HEK293 (cell line): ENCODE results near the gene PLCG1.

Source experiments
- CTCF ChIA-PET: fragments of 350-600 bp; formaldehyde crosslinking; extraction: SDS; loops from one replicate; lab custom pipeline; 2021; ENCODE audit warnings: antibody characterized with exemption; lab: Yijun Ruan, JAX
- POLR2A ChIA-PET: fragments of 300-600 bp; formaldehyde crosslinking; extraction: SDS; loops from one replicate; lab custom pipeline; 2020; ENCODE audit warnings: antibody characterized with exemption, inconsistent platforms; lab: Yijun Ruan, JAX
- H3K27ac ChIP-seq: fragments of 200-500 bp; sonication (Bioruptor generic); 2 replicates; pipeline ENCODE4 v1.5.1; 2014; ENCODE audit warnings: low read depth, low read length, control low read depth, inconsistent platforms; ENCODE audit errors: extremely low read depth
- H3K36me3 ChIP-seq, 2 experiments: fragments of 200-500 bp in 1 of 2; sonication (Bioruptor generic) in 1 of 2; 1 replicate in 1 of 2; 2 replicates in 1 of 2; pipeline ENCODE4 v1.5.1; 2014 to 2017; ENCODE audit warnings: inconsistent platforms in 2 of 2, low read length in 2 of 2; ENCODE audit not compliant: control insufficient read depth in 2 of 2, insufficient read depth in 1 of 2
- H3K4me1 ChIP-seq: fragments of 200-500 bp; sonication (Bioruptor generic); 2 replicates; pipeline ENCODE4 v1.5.1; 2014; ENCODE audit warnings: mild to moderate bottlenecking, low read length, inconsistent platforms; ENCODE audit not compliant: control insufficient read depth, insufficient read depth
- H3K4me3 ChIP-seq: 2 replicates; pipeline ENCODE4 v1.5.1; 2011; ENCODE audit warnings: low read depth, mild to moderate bottlenecking, control low read depth, low read length, moderate library complexity
- H3K9me3 ChIP-seq: fragments of 200-500 bp; sonication (Bioruptor generic); 2 replicates; pipeline ENCODE4 v1.5.1; 2014; ENCODE audit warnings: low read depth, low read length, inconsistent platforms; ENCODE audit not compliant: control insufficient read depth, insufficient read depth
- BCL11A ChIP-seq: fragments of 450-650 bp; formaldehyde crosslinking; IDR thresholded peaks from 2 replicates; pipeline ENCODE4 v1.5.1; 2016; ENCODE audit warnings: low read depth, missing biosample characterization, missing genetic modification characterization
- GFI1B ChIP-seq: fragments of 450-650 bp; formaldehyde crosslinking; IDR thresholded peaks from 2 replicates; pipeline ENCODE4 v1.5.1; 2016; ENCODE audit warnings: missing biosample characterization, missing genetic modification characterization
- KLF16 ChIP-seq: fragments of 450-650 bp; formaldehyde crosslinking; IDR thresholded peaks from 2 replicates; pipeline ENCODE4 v1.5.1; 2017; ENCODE audit warnings: missing biosample characterization, missing genetic modification characterization
- KLF8 ChIP-seq: fragments of 450-650 bp; formaldehyde crosslinking; IDR thresholded peaks from 2 replicates; pipeline ENCODE4 v1.5.1; 2016; ENCODE audit warnings: missing biosample characterization, missing genetic modification characterization
- TCF7L2 ChIP-seq: IDR thresholded peaks from 2 replicates; pipeline ENCODE4 v1.6.1; 2011; ENCODE audit warnings: low read depth, mild to moderate bottlenecking, inconsistent platforms, low read length, moderate library complexity, borderline replicate concordance
- ZNF266 ChIP-seq: fragments of 450-650 bp; formaldehyde crosslinking; IDR thresholded peaks from 2 replicates; pipeline ENCODE4 v1.5.1; 2016; ENCODE audit warnings: missing biosample characterization, missing genetic modification characterization, low read depth
- ZNF544 ChIP-seq: fragments of 450-650 bp; formaldehyde crosslinking; IDR thresholded peaks from 2 replicates; pipeline ENCODE4 v1.5.0; 2017; ENCODE audit warnings: missing biosample characterization, missing genetic modification characterization
- ZNF621 ChIP-seq: fragments of 450-650 bp; formaldehyde crosslinking; IDR thresholded peaks from 2 replicates; pipeline ENCODE4 v1.5.1; 2017; ENCODE audit warnings: missing biosample characterization, missing genetic modification characterization
- ZNF626 ChIP-seq: fragments of 450-650 bp; sonication (Bioruptor Pico); formaldehyde crosslinking; IDR thresholded peaks from 2 replicates; pipeline ENCODE4 v1.5.1; 2018; ENCODE audit warnings: missing biosample characterization, missing genetic modification characterization, inconsistent platforms
- ZNF660 ChIP-seq: fragments of 450-650 bp; IDR thresholded peaks from 2 replicates; pipeline ENCODE4 v1.5.1; 2018; ENCODE audit warnings: missing biosample characterization, mild to moderate bottlenecking, missing genetic modification characterization
- ZNF701 ChIP-seq: fragments of 450-650 bp; formaldehyde crosslinking; IDR thresholded peaks from 2 replicates; pipeline ENCODE4 v1.5.1; 2016; ENCODE audit warnings: missing biosample characterization, missing genetic modification characterization
- TF ChIP-seq, protein P1 (sequence below): fragments of 450-650 bp; formaldehyde crosslinking; IDR thresholded peaks from 2 replicates; pipeline ENCODE4 v1.5.1; 2016; ENCODE audit warnings: missing biosample characterization, missing genetic modification characterization
- TF ChIP-seq, protein P2 (sequence below): fragments of 450-650 bp; formaldehyde crosslinking; IDR thresholded peaks from 2 replicates; pipeline ENCODE4 v1.5.1; 2017; ENCODE audit warnings: missing biosample characterization, missing genetic modification characterization
- TF ChIP-seq, protein P3 (sequence below): fragments of 450-650 bp; formaldehyde crosslinking; IDR thresholded peaks from 2 replicates; pipeline ENCODE4 v1.5.1; 2016; ENCODE audit warnings: missing biosample characterization, missing genetic modification characterization
- TF ChIP-seq, protein P4 (sequence below): fragments of 450-650 bp; formaldehyde crosslinking; IDR thresholded peaks from 2 replicates; pipeline ENCODE4 v1.5.1; 2016; ENCODE audit warnings: missing biosample characterization, missing genetic modification characterization, low read depth
- TF ChIP-seq, protein P5 (sequence below): fragments of 450-650 bp; formaldehyde crosslinking; IDR thresholded peaks from 2 replicates; pipeline ENCODE4 v1.5.1; 2017; ENCODE audit warnings: missing biosample characterization, missing genetic modification characterization
- TF ChIP-seq, protein P6 (sequence below): fragments of 450-650 bp; formaldehyde crosslinking; IDR thresholded peaks from 2 replicates; pipeline ENCODE4 v1.5.1; 2016; ENCODE audit warnings: missing biosample characterization, missing genetic modification characterization
- TF ChIP-seq, protein P7 (sequence below): fragments of 450-650 bp; formaldehyde crosslinking; IDR thresholded peaks from 2 replicates; pipeline ENCODE4 v1.5.1; 2016; ENCODE audit warnings: missing biosample characterization, missing genetic modification characterization

The PLCG1 gene

DNA sequence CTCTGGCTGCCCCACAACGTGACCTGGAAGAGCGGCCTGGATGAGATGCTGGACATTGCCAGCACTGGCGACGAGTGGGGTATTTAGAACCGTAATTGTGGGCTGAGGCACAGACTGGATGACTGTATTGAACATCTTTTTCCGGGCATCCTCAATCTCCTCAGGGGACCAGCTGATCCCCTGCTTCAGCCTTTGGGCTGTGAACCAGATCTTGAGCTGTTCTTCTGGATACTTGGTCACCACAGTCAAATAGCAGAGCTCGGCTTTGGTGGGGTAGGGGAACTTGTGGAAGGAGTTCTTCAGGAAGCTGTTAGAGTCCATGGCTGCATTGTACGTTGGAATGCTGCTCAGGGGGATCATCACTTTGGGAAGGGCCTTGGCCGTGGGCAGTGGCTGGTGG lies 66.3 kb downstream of the PLCG1 start:
- Histone ChIP-seq H3K4me1 (no peaks in the 10 kb centered on the region), H3K9me3 (no peaks in the 10 kb centered on the region), H3K4me3 (no peak overlapping the region), H3K36me3 (peaks cover 0 to 15% of the 10 kb centered on the region in 2 experiments; a peak in 1 of 3 replicates), H3K27ac (no peak overlapping the region)
- ChIA-PET CTCF (interaction anchor here (0.6 kb wide), 1 partner anchor 31 kb away, joined by 3 read pairs; no protein-coding TSS in a partner anchor), POLR2A (no interaction called here)
- TF ChIP-seq GFI1B (tag by site-specific recombination) (no peak), ZNF660 (no peak), BCL11A (tag by site-specific recombination) (no peak), ZNF701 (tag by site-specific recombination) (no peak)
- TF ChIP-seq, protein P1, sequence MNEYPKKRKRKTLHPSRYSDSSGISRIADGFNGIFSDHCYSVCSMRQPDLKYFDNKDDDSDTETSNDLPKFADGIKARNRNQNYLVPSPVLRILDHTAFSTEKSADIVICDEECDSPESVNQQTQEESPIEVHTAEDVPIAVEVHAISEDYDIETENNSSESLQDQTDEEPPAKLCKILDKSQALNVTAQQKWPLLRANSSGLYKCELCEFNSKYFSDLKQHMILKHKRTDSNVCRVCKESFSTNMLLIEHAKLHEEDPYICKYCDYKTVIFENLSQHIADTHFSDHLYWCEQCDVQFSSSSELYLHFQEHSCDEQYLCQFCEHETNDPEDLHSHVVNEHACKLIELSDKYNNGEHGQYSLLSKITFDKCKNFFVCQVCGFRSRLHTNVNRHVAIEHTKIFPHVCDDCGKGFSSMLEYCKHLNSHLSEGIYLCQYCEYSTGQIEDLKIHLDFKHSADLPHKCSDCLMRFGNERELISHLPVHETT (tag by site-specific recombination), result no peak
- TF ChIP-seq, protein P2, sequence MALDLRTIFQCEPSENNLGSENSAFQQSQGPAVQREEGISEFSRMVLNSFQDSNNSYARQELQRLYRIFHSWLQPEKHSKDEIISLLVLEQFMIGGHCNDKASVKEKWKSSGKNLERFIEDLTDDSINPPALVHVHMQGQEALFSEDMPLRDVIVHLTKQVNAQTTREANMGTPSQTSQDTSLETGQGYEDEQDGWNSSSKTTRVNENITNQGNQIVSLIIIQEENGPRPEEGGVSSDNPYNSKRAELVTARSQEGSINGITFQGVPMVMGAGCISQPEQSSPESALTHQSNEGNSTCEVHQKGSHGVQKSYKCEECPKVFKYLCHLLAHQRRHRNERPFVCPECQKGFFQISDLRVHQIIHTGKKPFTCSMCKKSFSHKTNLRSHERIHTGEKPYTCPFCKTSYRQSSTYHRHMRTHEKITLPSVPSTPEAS, result no peak
- TF ChIP-seq, protein P3, sequence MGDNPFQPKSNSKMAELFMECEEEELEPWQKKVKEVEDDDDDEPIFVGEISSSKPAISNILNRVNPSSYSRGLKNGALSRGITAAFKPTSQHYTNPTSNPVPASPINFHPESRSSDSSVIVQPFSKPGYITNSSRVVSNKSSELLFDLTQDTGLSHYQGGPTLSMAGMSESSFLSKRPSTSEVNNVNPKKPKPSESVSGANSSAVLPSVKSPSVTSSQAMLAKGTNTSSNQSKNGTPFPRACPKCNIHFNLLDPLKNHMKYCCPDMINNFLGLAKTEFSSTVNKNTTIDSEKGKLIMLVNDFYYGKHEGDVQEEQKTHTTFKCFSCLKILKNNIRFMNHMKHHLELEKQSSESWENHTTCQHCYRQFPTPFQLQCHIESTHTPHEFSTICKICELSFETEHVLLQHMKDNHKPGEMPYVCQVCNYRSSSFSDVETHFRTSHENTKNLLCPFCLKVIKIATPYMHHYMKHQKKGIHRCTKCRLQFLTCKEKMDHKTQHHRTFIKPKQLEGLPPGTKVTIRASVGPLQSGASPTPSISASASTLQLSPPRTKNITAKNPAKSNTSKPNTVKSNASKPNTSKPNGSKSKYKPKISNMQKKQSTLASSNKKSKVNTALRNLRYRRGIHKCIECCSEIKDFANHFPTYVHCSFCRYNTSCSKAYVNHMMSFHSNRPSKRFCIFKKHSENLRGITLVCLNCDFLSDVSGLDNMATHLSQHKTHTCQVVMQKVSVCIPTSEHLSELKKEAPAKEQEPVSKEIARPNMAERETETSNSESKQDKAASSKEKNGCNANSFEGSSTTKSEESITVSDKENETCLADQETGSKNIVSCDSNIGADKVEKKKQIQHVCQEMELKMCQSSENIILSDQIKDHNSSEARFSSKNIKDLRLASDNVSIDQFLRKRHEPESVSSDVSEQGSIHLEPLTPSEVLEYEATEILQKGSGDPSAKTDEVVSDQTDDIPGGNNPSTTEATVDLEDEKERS (tag by site-specific recombination), result no peak
- TF ChIP-seq, protein P4, sequence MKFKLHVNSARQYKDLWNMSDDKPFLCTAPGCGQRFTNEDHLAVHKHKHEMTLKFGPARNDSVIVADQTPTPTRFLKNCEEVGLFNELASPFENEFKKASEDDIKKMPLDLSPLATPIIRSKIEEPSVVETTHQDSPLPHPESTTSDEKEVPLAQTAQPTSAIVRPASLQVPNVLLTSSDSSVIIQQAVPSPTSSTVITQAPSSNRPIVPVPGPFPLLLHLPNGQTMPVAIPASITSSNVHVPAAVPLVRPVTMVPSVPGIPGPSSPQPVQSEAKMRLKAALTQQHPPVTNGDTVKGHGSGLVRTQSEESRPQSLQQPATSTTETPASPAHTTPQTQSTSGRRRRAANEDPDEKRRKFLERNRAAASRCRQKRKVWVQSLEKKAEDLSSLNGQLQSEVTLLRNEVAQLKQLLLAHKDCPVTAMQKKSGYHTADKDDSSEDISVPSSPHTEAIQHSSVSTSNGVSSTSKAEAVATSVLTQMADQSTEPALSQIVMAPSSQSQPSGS (tag by site-specific recombination), result no peak

DNA sequence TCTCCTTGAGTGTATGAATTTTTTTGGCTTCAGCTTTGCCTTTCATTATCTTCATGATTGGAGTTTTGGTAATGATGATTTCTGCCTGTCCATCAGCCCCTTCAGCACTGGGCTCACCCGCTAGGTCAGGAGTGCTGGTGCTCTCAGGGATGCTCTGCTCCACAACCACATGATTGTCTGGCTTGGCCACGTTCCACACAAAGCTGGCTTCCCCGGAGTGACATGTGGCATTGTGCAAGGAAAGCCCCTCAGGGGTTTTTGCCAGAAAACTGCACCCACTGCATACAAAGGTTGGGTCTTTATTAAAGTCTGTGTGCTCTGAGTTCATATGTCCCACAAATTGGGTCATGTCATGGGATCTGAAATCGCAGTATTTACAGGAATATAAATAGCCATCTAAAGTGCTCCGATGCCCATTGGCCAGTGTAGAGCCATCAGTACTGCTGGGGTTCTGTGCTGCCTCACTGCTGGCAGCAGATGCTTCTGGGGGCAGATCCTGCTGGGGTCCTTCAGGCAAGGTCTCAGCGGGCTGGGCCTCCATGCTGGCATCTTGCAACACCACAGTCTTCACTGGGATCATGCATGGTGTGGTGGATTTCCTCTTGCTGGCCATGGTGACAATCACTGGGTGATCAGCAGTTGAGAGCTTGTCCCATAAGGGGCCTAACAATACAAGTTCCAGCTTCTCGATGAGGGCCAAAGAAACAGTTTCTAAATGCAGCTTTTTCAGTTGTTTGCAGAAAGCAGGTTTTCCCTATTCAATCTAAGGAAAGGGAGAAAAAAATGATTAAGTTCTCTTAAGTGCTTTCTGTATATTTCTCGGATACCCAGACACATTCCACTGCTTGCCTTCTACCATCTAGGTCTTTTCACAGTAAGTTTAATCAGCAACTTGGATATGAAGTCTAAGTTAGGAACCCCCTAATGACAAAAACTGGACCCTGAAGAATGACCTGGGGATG lies 67.2 kb downstream of the PLCG1 start:
- H3K4me1 ChIP-seq, result no peaks in the 10 kb centered on the region
- no peak overlapping the region for H3K27ac ChIP-seq
- H3K4me3 ChIP-seq, result no peak overlapping the region
- ChIA-PET POLR2A (no interaction called here), CTCF (no interaction called here)
- peaks cover 0 to 15% of the 10 kb centered on the region in 2 experiments; a peak in 1 of 3 replicates for H3K36me3 ChIP-seq
- no peaks in the 10 kb centered on the region for H3K9me3 ChIP-seq
- no peak for TF ChIP-seq ZNF621 (tag by site-specific recombination)
- TF ChIP-seq, protein P5, sequence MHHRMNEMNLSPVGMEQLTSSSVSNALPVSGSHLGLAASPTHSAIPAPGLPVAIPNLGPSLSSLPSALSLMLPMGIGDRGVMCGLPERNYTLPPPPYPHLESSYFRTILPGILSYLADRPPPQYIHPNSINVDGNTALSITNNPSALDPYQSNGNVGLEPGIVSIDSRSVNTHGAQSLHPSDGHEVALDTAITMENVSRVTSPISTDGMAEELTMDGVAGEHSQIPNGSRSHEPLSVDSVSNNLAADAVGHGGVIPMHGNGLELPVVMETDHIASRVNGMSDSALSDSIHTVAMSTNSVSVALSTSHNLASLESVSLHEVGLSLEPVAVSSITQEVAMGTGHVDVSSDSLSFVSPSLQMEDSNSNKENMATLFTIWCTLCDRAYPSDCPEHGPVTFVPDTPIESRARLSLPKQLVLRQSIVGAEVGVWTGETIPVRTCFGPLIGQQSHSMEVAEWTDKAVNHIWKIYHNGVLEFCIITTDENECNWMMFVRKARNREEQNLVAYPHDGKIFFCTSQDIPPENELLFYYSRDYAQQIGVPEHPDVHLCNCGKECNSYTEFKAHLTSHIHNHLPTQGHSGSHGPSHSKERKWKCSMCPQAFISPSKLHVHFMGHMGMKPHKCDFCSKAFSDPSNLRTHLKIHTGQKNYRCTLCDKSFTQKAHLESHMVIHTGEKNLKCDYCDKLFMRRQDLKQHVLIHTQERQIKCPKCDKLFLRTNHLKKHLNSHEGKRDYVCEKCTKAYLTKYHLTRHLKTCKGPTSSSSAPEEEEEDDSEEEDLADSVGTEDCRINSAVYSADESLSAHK, result no peak
- TF ChIP-seq ZNF626 (tag by site-specific recombination), result no peak
- TF ChIP-seq, protein P6, sequence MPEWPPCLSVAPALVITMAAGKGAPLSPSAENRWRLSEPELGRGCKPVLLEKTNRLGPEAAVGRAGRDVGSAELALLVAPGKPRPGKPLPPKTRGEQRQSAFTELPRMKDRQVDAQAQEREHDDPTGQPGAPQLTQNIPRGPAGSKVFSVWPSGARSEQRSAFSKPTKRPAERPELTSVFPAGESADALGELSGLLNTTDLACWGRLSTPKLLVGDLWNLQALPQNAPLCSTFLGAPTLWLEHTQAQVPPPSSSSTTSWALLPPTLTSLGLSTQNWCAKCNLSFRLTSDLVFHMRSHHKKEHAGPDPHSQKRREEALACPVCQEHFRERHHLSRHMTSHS (tag by site-specific recombination), result no peak
- TF ChIP-seq, protein P4 (tag by site-specific recombination), result no peak
- no peak for TF ChIP-seq TCF7L2
- TF ChIP-seq, protein P2, result no peak
- TF ChIP-seq, protein P7, sequence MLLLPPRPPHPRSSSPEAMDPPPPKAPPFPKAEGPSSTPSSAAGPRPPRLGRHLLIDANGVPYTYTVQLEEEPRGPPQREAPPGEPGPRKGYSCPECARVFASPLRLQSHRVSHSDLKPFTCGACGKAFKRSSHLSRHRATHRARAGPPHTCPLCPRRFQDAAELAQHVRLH (tag by site-specific recombination), result no peak
- TF ChIP-seq ZNF544, result no peak
- no peak for TF ChIP-seq KLF16 (tag by site-specific recombination)
- TF ChIP-seq ZNF266 (tag by site-specific recombination), result no peak
- TF ChIP-seq KLF8 (tag by site-specific recombination), result no peak
